Left colon (tissue), 2 donors: ENCODE results near the gene KTN1. TPM values are rescaled to one million over a fixed set of nuclear protein-coding genes. Genes with fewer than 3 reads are reported as not detected.

Source experiments
- ATAC-seq: fragments of 200-7000 bp; cut with Tn5 transposase; one replicate; pipeline ENCODE4 v1.9.1; 2020; ENCODE audit warnings: mild to moderate bottlenecking, moderate library complexity
- DNase-seq, 2 donors: peaks; one replicate each; pipeline ENCODE4 v3.0.0-alpha.2; 2020
- intact Hi-C, 2 donors: fragments of 100-400 bp; cut with DNase I in 1 of 2; cut with micrococcal nuclease in 1 of 2; formaldehyde crosslinking; loops; one replicate each; pipeline versions ENCODE4 v1.11.2 to v1.14.0; 2022; cut with DNase I, micrococcal nuclease
- total RNA-seq, 2 donors: library from RNA; stranded (reverse); fragmentation: NEBNext Ultra II Directional; extraction: Animal tissue kit (Norgen Biotek cat#: 25700); gene quantifications; one replicate each; pipeline ENCODE4 v1.2.1, GENCODE V29; 2021
- donor health status: DM: no; HTN: no; CAD: no.
- donor health status: DM: yes; HTN: yes; CAD: no.

KTN1 gene
- total RNA-seq, 2 donors from 2014 or later: 210 to 241 TPM

- DNase-seq (no peak), ATAC-seq (no peak)
- intact Hi-C loops: no loop called here
These were observed 8.7 kb upstream of the KTN1 start for GRCh38 chr14:55571125-55571889.

- intact Hi-C loops: no loop called here
- ATAC-seq (no peak), DNase-seq (no peak)
These were observed 7.4 kb upstream of the KTN1 start for GRCh38 chr14:55572578-55572977.

GRCh38 chr14:55574988-55575387, 5.0 kb upstream of the KTN1 start:
- intact Hi-C loops: no loop called here
- DNase-seq: no peak
- ATAC-seq: no peak

- DNase-seq: no peak
- no peak for ATAC-seq
- intact Hi-C loops: no loop called here
These were observed 2.8 kb upstream of the KTN1 start for GRCh38 chr14:55577229-55577628.

- intact Hi-C loops: no loop called here
- no peak for ATAC-seq
These were observed 1.5 kb upstream of the KTN1 start for GRCh38 chr14:55578511-55578910.

GRCh38 chr14:55580470-55581341, 699 bp downstream of the KTN1 start:
- intact Hi-C loops: no loop called here
- peak; percentile 41 to 66 for DNase-seq
- ATAC-seq: peak; percentile 43

More at GRCh38 chr14:55578511-55578910, 1.5 kb upstream of the KTN1 start:
- DNase-seq: no peak

GRCh38 chr14:55581342-55581771, 1.4 kb downstream of the KTN1 start:
- ATAC-seq: peak; percentile 11
- DNase-seq: no peak
- intact Hi-C loops: no loop called here

- DNase-seq: no peak
- intact Hi-C loops: no loop called here
- ATAC-seq: no peak
These were observed 2.7 kb downstream of the KTN1 start for GRCh38 chr14:55582746-55583145.

- ATAC-seq (peak; percentile 17), DNase-seq (no peak)
- intact Hi-C loops: no loop called here
These were observed 4.0 kb downstream of the KTN1 start for GRCh38 chr14:55583942-55584468.

GRCh38 chr14:55585854-55586253, 5.8 kb downstream of the KTN1 start:
- ATAC-seq (no peak), DNase-seq (no peak)
- intact Hi-C loops: no loop called here

- intact Hi-C loops: no loop called here
- DNase-seq (no peak), ATAC-seq (no peak)
These were observed 6.4 kb downstream of the KTN1 start for GRCh38 chr14:55586411-55586810.

GRCh38 chr14:55587847-55588246, 7.8 kb downstream of the KTN1 start:
- intact Hi-C loops: no loop called here
- ATAC-seq (no peak), DNase-seq (no peak)

GRCh38 chr14:55588259-55588699, 8.3 kb downstream of the KTN1 start:
- ATAC-seq (peak; percentile 52), DNase-seq (no peak)
- intact Hi-C loops: no loop called here

- no peak for ATAC-seq
These were observed 9.2 kb downstream of the KTN1 start for GRCh38 chr14:55589171-55589570.

GRCh38 chr14:55592436-55592835, 12.4 kb downstream of the KTN1 start:
- ATAC-seq (no peak), DNase-seq (no peak)
- intact Hi-C loops: no loop called here

More at GRCh38 chr14:55589171-55589570, 9.2 kb downstream of the KTN1 start:
- no peak for DNase-seq
- intact Hi-C loops: no loop called here

GRCh38 chr14:55593698-55594097, 13.7 kb downstream of the KTN1 start:
- ATAC-seq (peak; percentile 91), DNase-seq (no peak)

GRCh38 chr14:55599250-55599879, 19.4 kb downstream of the KTN1 start:
- intact Hi-C loops: no loop called here
- peak; percentile 62 to 81 for DNase-seq
- ATAC-seq: peak; percentile 91

More at GRCh38 chr14:55593698-55594097, 13.7 kb downstream of the KTN1 start:
- intact Hi-C loops: no loop called here

- no peak for DNase-seq
- no peak for ATAC-seq
- intact Hi-C loops: no loop called here
These were observed 21.0 kb downstream of the KTN1 start for GRCh38 chr14:55600784-55601561.
